NCI-H82 treated with DMSO at 0.1 percent for 48 hours (cell line): Measurements from ENCODE around the gene PBX1.
"Not testable (repeated sequence)": the region's sequence is repeated elsewhere in the genome, so short reads cannot be mapped to it uniquely, and the experiment has no call there.

Experiments used
- DNase-seq: peaks from one replicate; lab custom pipeline; 2025; ENCODE audit not compliant: unreplicated experiment; lab: John Stamatoyannopoulos, UW

Gene PBX1

DNA sequence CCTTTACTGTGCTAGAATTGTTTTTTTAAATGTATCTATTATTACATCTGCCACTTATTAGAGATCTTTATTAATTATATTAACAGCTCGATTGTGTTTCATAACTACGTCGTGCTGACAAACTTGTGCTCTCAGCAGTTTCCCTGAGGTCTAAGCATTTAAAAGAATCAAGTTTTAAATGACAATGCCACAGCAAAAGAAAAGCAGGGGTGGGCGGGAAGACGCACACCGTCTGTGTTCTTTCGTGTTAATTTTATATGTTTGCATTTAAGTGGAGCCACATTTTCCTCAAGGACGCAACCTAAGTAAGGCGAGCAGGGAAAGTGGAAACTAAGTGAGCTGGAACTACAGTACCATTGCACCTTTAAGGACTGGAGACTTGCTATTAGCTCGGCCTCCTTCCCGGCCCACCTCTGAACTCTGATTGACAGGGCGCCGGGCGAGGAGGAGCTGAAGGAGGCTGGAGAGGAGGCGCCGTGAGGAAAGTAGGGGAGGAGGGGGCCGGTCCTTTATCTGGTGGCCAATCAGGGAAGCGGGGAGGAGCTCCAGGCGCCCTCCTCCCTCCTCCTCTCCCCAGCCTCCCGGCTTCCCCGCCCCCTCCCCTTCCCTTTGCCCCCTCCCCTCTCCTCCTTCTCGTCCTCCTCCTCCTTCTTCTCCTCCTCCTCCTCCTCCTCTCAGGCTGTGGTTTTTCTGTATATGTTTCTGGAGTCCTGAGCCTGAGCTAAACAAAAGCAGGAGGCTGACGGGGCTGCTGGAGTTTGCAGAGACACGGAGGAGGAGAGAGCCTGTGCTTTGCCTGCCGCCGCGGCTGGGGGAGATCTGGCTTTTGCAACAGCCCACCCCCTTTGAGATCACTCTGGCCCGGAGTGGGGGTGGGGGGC is at the start of gene PBX1:
Gene PBX1 (plus strand): TSS at position 724 of the 881 bp plus-strand sequence.
- peak; percentile 100 for DNase-seq

DNA sequence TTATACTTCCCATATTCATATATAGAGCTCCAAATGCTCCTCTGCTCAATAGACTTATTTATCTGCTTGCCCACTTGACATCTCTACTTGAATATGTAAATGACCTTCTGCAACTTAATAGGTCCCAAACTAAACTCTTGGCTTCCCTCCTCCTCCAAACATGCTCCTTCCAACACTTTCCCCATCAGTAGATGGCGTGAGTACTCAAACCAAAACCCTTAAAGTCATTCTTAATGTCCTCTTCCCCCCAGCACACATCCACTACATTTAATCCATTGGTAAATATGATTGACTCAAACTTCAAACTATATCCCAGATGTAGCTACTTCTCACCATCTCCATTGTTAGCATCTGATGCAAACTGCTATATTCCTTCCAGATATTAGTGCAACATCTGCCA is 48.5 kb upstream of the PBX1 start:
- no peak for DNase-seq

- DNase-seq = no peak
These were observed 47.8 kb upstream of the PBX1 start for GRCh38 chr1:164511001-164511705.

- no peak for DNase-seq
These were observed 43.8 kb upstream of the PBX1 start for GRCh38 chr1:164515231-164515630.

DNA sequence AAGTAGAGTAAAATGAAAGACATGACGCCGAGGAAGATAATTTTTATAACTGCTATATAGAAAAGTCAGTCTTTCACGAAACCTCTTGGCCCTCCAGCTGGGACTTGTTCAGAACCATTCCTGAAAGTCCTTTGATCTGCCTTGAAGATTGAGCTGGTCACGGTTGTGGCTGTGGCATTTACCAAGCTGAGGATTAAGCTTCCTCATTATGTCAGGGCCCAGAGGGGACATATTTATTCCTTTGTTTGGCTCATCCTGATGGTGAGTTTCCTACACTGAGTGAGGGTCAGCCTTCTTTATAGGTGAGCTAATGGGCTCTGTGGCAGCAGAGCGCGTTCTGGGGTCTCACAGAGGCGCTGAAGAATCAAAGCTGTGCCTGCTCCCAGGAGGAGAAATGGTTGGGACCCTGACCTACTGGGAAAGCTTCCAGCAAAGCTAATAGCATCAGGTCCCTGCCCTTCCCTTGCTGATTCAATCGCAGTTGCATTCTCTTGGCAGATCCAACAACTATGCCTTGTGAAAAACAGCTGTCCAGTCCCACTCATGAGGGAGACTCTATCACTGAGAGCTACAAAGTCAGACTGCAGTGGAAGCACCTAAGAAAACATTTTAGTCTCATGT is 43.2 kb upstream of the PBX1 start:
- no peak for DNase-seq

DNA sequence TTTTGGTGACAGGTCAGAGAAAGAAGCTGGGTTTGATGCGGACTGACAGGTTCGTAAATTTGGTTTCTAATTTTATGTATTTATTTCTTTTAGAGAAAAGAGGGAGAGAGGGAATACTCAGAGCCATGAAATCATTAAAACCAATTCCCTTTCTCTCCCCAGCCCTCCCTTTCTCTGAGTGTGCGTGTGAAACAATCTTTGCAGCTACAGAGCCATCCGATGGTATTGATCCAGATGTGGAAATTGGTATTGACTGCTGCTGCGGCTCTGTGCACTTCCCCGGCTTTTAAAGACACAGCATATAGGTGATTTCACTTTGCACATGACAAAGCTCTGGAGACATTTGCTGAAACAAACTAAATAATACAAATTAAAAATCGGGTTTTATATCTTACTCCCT is 42.4 kb upstream of the PBX1 start:
- no peak for DNase-seq

GRCh38 chr1:164518692-164519332 is 40.2 kb upstream of the PBX1 start:
- DNase-seq = no peak

GRCh38 chr1:164519426-164519825 is 39.6 kb upstream of the PBX1 start:
- DNase-seq = no peak

DNA sequence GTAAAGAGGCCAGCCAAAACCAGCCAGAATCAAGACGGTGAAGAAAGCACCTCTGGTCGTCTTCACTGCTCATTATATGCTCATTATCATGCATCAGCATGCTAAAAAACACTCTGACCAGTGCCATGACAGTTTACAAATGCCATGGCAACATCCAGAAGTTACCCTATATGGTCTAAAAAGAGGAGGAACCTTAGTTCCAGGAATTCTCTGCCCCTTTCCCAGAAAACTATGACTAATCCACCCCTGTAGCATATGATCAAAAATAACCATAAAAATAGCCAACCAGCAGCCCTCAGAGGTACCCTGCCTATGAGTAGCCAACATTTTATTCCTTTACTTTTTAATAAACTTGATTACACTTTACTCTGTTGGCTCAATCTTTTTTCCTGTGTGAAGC is 34.2 kb upstream of the PBX1 start:
- DNase-seq = no peak

GRCh38 chr1:164534863-164535610 is 23.9 kb upstream of the PBX1 start:
- no peak for DNase-seq

- not testable (repeated sequence) for DNase-seq
These were observed 6.5 kb upstream of the PBX1 start for GRCh38 chr1:164552463-164552988.

DNA sequence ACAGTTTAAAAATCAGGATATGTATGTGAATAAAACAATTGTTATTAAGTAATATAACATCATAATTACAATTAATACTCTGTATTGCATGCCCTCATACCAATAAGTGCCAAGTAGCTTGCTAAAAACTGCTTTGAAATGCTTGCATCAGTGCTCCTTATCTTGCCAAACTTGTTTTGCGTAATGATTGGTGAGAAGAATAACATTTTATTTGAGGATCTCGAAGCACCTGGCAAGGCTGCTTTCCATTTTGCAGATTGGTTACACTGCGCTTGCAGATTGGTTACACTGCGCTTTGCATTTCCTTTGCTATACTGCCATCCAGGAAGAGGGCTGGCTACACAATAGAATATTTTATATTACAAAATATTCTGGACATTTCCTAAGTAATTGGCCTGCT is 1.7 kb upstream of the PBX1 start:
- no peak for DNase-seq

DNA sequence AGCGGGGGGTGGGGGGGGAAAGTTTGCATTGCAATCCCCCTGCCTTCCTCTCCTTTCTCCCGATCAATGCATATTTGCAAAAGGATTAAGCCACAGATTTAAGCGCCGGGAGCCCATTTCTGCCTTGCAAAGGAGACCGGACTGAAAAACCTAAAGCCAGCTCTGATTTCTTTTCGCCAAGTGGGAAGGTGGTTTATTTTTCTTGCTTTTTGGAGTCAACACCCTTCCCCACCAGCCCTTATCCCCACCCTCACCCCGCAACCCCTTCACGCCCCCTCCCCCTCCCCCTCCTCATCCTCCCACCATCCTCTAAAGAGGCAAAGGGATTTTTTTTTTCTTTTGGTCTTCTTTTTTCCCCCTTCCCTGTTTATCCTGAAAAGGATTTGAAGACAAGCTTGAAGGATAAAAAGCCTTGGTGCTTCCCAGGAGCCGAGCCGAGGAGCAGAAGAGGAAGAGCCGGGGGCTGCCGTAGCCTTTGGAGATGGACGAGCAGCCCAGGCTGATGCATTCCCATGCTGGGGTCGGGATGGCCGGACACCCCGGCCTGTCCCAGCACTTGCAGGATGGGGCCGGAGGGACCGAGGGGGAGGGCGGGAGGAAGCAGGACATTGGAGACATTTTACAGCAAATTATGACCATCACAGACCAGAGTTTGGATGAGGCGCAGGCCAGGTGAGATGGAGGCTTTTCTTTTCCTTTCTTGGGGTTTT is 513 bp downstream of the PBX1 start:
- no peak for DNase-seq

GRCh38 chr1:164560121-164560541 is 1.1 kb downstream of the PBX1 start:
- no peak for DNase-seq

- DNase-seq = no peak
These were observed 1.6 kb downstream of the PBX1 start for GRCh38 chr1:164560556-164560955.

DNA sequence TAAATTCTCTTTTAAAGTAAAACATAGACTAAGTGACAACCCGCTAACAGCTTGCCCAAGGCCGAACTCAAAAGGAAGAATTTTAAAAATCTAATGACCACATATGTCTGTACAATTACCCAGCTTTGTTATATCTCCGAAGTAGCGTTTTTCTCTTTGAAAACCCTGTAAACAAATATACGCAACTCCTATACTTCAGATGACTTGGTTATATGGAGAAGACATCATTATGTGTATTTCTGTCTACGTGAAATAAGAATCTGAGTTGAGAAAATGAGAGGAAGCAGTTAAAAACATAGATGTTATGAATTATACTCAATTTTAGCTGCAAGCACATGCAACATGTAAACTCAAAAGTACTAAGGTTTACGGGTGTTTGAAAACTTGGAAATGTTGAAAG is 2.0 kb downstream of the PBX1 start:
- no peak for DNase-seq

GRCh38 chr1:164561472-164561871 is 2.5 kb downstream of the PBX1 start:
- DNase-seq = no peak

GRCh38 chr1:164562061-164562460 is 3.1 kb downstream of the PBX1 start:
- no peak for DNase-seq

DNA sequence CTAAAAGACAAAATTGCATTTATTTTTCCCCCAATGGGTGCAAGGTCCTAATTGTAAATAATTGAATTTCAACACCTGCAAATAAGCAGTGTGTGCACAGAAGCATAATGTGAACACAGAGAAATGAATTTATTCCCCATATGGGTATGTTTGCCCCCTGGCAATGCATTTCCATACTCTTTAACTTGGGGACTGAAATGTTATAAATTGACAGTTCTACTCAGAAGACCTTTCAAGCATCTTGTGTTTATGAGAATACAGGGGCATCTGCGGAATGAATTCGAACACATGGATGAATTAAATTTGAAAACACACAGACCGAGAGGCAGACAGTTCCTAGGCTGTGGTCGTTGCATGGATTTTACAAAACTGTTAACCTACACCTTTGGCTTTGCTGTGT is 3.5 kb downstream of the PBX1 start:
- DNase-seq = no peak
